ENCODE data around the gene MRPS6. TPM values are rescaled to one million over a fixed set of nuclear protein-coding genes. Genes with fewer than 3 reads are reported as not detected.

The MRPS6 gene
- total RNA-seq, 1 donor, result 19.2 TPM

DNA sequence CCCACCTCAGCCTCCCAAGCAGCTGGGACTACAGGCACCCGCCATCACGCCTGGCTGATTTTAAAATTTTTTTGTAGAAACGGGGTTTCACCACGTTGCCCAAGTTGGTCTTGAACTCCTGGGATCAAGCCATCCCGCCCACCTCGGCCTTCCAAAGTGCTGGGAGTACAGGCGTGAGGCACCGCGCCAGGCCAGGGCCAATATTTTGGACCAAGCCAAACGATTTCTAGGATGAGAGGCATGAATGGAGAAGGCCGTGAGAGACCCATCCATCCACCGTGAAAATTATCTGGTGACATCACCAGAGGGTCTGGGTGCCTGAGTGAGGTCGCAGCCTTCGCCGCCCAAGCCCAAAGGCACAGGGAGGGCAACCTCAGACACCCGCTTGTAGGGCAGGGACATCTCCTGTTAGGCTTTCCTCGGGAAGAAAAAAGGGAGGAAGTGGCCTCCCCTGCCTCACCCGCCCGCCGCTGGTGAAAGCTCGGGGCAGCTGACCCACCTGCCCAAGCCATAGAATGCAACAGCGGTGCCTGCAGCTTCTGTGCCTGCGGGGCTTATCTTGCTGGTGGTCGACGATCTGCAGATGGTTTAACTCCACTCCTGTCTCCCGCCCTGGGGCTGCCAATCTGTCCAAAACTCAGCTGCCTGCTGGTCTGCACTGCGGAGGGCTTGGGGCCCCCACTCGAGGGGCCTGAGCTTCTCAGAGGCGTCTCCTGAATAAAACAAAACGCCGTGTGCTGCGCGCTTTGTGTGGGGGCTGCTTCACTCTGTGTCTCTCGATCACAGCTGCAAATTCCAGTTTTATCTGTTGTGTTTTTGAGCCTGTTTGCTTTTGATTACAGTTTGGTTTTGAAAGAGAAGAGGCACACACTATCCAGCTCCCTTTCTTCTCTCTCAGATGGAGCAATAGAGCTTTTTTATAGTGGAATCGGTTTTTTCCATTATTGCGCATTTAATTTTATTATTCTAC, 85.8 kb downstream of the MRPS6 start:
- H3K4me1 ChIP-seq (ENCODE audit: insufficient read depth, low read length), result no peaks in the 10 kb centered on the region
- TF ChIP-seq, protein P1, sequence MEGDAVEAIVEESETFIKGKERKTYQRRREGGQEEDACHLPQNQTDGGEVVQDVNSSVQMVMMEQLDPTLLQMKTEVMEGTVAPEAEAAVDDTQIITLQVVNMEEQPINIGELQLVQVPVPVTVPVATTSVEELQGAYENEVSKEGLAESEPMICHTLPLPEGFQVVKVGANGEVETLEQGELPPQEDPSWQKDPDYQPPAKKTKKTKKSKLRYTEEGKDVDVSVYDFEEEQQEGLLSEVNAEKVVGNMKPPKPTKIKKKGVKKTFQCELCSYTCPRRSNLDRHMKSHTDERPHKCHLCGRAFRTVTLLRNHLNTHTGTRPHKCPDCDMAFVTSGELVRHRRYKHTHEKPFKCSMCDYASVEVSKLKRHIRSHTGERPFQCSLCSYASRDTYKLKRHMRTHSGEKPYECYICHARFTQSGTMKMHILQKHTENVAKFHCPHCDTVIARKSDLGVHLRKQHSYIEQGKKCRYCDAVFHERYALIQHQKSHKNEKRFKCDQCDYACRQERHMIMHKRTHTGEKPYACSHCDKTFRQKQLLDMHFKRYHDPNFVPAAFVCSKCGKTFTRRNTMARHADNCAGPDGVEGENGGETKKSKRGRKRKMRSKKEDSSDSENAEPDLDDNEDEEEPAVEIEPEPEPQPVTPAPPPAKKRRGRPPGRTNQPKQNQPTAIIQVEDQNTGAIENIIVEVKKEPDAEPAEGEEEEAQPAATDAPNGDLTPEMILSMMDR (IDR thresholded peaks at IDR 0.05; ENCODE audit: extremely low read depth, low read depth, low read length), result no peak
- H3K4me2 ChIP-seq (ENCODE audit: insufficient read depth, low read length), result no peak overlapping the region
- no peaks in the 10 kb centered on the region for H3K79me2 ChIP-seq (ENCODE audit: insufficient read depth, low read length)
- no peak overlapping the region for H3K4me3 ChIP-seq (ENCODE audit: insufficient read depth, low read length)
- H2AFZ ChIP-seq (ENCODE audit: low read length), result no peak overlapping the region
- H4K20me1 ChIP-seq (ENCODE audit: insufficient read depth, low read length), result no peaks in the 10 kb centered on the region
- no peak overlapping the region for H3K27ac ChIP-seq (ENCODE audit: low read depth, low read length)
- H3K27me3 ChIP-seq (ENCODE audit: insufficient read depth, low read length), result no peaks in the 10 kb centered on the region
- DNase-seq (ENCODE audit: insufficient read length, low spot score, missing footprints), result no peak
- no peaks in the 10 kb centered on the region for H3K36me3 ChIP-seq (ENCODE audit: insufficient read depth, low read length)
- no peaks in the 10 kb centered on the region for H3K9me3 ChIP-seq (ENCODE audit: low read depth, low read length)

GRCh38 chr21:34166468-34166867, 93.1 kb downstream of the MRPS6 start:
- Histone ChIP-seq H3K27me3 (ENCODE audit: insufficient read depth, low read length) (no peaks in the 10 kb centered on the region), H3K9me3 (ENCODE audit: low read depth, low read length) (peaks cover 15% of the 10 kb centered on the region), H3K79me2 (ENCODE audit: insufficient read depth, low read length) (no peaks in the 10 kb centered on the region), H3K27ac (ENCODE audit: low read depth, low read length) (no peak overlapping the region), H4K20me1 (ENCODE audit: insufficient read depth, low read length) (no peaks in the 10 kb centered on the region), H3K4me1 (ENCODE audit: insufficient read depth, low read length) (no peaks in the 10 kb centered on the region), H3K4me2 (ENCODE audit: insufficient read depth, low read length) (no peak overlapping the region), H2AFZ (ENCODE audit: low read length) (no peak overlapping the region), H3K36me3 (ENCODE audit: insufficient read depth, low read length) (no peaks in the 10 kb centered on the region), H3K4me3 (ENCODE audit: insufficient read depth, low read length) (no peak overlapping the region)
- TF ChIP-seq, protein P1 (IDR thresholded peaks at IDR 0.05; ENCODE audit: extremely low read depth, low read depth, low read length), result no peak
- DNase-seq (ENCODE audit: insufficient read length, low spot score, missing footprints), result no peak

- H3K27ac ChIP-seq (ENCODE audit: low read depth, low read length), result no peak overlapping the region
- no peaks in the 10 kb centered on the region for H3K4me1 ChIP-seq (ENCODE audit: insufficient read depth, low read length)
- H2AFZ ChIP-seq (ENCODE audit: low read length), result no peak overlapping the region
- H3K9me3 ChIP-seq (ENCODE audit: low read depth, low read length), result peaks cover 13% of the 10 kb centered on the region
- no peaks in the 10 kb centered on the region for H3K27me3 ChIP-seq (ENCODE audit: insufficient read depth, low read length)
- no peaks in the 10 kb centered on the region for H3K79me2 ChIP-seq (ENCODE audit: insufficient read depth, low read length)
- TF ChIP-seq, protein P1 (IDR thresholded peaks at IDR 0.05; ENCODE audit: extremely low read depth, low read depth, low read length), result no peak
- no peak for DNase-seq (ENCODE audit: insufficient read length, low spot score, missing footprints)
- H3K4me3 ChIP-seq (ENCODE audit: insufficient read depth, low read length), result no peak overlapping the region
- no peaks in the 10 kb centered on the region for H4K20me1 ChIP-seq (ENCODE audit: insufficient read depth, low read length)
- H3K4me2 ChIP-seq (ENCODE audit: insufficient read depth, low read length), result no peak overlapping the region
- no peaks in the 10 kb centered on the region for H3K36me3 ChIP-seq (ENCODE audit: insufficient read depth, low read length)
Observed at GRCh38 chr21:34170886-34171285, 97.5 kb downstream of the MRPS6 start.

GRCh38 chr21:34174470-34174869, 101.1 kb downstream of the MRPS6 start:
- Histone ChIP-seq H3K27ac (ENCODE audit: low read depth, low read length) (no peak overlapping the region), H2AFZ (ENCODE audit: low read length) (no peak overlapping the region), H3K36me3 (ENCODE audit: insufficient read depth, low read length) (no peaks in the 10 kb centered on the region), H3K9me3 (ENCODE audit: low read depth, low read length) (no peaks in the 10 kb centered on the region), H3K79me2 (ENCODE audit: insufficient read depth, low read length) (no peaks in the 10 kb centered on the region), H3K4me1 (ENCODE audit: insufficient read depth, low read length) (no peaks in the 10 kb centered on the region), H4K20me1 (ENCODE audit: insufficient read depth, low read length) (no peaks in the 10 kb centered on the region), H3K4me2 (ENCODE audit: insufficient read depth, low read length) (no peak overlapping the region), H3K4me3 (ENCODE audit: insufficient read depth, low read length) (no peak overlapping the region), H3K27me3 (ENCODE audit: insufficient read depth, low read length) (peaks cover 7% of the 10 kb centered on the region)
- TF ChIP-seq, protein P1 (IDR thresholded peaks at IDR 0.05; ENCODE audit: extremely low read depth, low read depth, low read length), result no peak
- no peak for DNase-seq (ENCODE audit: insufficient read length, low spot score, missing footprints)
